GM21825 (cell line): ENCODE measurements around the gene SIT1.

Source experiments
- ATAC-seq: cut with Tn5 transposase; IDR thresholded peaks from one replicate; pipeline ENCODE4 v1.9.1; 2021; ENCODE audit warnings: mild to moderate bottlenecking, moderate library complexity; ENCODE audit not compliant: unreplicated experiment

SIT1 gene, protein sequence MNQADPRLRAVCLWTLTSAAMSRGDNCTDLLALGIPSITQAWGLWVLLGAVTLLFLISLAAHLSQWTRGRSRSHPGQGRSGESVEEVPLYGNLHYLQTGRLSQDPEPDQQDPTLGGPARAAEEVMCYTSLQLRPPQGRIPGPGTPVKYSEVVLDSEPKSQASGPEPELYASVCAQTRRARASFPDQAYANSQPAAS

DNA sequence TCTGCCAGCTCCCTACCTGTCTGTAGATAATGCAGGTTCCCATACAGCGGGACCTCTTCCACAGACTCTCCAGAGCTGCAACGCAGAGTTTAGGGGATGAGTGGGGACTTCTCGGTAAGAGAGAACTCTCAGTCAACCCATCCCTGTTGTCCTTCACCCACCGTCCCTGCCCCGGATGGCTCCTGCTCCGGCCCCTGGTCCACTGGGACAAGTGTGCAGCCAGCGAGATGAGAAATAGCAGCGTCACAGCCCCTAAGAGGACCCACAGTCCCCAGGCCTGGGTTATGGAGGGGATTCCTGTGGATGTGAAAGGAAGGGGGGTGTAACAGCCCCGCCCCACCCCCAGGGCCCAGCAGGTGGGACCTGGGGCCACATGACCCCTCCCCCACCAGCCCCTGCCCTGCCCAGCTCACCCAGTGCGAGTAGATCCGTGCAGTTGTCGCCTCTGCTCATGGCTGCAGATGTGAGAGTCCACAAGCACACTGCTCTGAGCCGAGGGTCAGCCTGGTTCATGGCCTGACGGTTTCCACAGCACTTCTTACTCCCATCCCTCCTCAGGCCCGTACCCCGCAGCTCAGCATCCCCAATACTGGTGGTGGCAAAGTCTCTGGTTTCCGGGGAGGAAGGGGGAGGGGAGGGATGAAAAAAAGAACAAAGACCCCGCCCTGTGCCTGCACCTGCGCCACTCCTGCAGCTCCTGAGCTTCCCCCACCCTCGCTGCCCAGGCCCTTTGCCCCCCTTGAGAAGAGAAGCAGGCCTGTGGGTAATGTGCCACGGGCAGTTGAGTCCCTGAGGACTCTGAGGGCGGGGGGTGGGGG, at the start of gene SIT1:
Gene SIT1 (minus strand): TSS at position 591 of the 818 bp plus-strand sequence. CDS start 78 bp downstream, at position 513.
- ATAC-seq, result no peak

DNA sequence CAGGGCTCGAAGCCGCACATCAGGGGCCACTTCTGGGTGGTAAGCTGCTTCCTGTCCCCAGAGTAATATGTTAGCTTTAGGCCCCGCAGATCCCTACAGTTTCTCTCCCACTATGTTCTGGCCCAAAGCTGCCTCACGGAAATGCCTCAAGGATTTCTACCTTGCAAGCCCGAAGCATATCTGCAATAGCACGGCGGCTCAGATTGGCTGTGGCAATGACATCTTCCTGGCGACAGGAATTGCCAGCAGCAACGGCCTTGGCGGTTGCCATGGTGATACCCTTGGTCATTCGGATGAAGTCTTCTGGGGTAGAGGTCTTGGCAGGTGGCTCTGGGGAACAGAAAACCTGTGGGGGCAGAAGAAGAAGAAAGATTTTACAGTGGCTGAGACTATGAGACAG, 49.3 kb upstream of the SIT1 start:
- ATAC-seq, result no peak

DNA sequence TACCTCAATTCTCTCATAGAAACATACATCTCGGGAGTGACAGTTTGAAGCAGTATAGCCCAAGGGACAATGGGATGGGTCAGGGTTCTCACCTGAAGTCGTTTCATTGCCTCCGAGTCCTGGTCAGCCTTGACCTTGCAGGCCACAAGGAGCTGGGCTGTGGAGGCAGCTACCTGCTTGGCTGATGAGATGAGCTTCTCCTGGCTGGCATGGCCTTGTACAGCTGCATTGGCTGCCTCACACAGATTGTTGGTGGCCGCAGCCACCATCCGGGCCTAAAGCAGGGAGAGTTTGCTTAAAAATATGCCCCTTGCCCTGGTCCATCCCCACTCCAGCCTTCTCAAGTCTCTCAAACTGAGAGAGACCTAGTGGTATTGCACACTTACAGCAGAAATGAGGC, 47.5 kb upstream of the SIT1 start:
- no peak for ATAC-seq

DNA sequence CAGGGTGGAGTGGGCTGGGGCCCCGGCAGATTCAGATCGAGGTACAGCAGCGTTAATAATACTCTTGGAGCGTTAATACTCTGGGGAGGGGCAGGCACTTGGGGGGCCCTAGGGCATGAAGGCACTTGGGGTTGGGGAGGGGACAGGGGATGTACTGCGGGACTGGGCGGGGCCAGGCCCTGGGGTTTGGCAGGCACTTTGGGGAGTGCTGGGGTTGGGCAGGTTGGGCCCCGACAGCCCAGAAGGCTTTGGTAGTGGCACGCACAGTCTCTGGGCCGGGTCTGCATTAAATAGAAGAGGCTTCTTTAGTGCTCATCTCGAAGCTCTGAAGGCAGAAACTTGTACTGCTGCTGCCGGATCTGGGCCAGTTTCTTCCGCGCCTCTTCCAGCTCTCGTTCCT, 46.8 kb upstream of the SIT1 start:
- ATAC-seq, result no peak

DNA sequence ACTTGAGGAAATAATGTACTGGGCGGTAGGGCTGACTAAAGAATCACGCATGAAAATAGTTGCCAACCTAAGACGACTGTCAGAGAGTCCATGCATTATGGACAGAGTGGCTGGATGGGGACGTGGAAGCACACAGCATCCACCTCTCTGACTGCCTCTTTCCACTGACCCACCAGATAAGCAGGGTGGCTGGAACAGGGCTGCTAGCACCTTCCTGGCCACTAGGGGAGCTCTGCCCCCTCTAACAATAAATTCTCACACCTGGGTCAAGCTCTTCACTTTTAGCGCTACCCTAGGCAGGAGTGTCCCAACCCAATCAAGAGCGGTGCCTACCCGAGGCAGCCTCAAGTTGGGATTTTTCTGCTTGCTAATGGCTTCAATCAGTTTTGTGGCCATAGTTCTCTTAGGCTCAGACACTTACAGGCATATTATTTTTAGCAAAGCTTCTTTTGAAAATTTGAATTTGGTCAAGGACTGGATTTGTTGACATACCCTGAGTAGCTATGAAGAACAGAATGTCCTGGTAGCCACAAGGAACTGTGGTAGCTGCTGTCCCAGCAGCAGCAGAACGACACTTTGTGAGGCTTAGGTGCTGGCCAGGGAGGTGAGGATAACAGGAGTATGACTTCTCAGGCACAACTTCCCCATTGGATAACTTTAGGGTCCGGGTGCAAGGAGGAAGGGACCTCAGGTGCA, 45.9 kb upstream of the SIT1 start:
- ATAC-seq, result peak; percentile 82

DNA sequence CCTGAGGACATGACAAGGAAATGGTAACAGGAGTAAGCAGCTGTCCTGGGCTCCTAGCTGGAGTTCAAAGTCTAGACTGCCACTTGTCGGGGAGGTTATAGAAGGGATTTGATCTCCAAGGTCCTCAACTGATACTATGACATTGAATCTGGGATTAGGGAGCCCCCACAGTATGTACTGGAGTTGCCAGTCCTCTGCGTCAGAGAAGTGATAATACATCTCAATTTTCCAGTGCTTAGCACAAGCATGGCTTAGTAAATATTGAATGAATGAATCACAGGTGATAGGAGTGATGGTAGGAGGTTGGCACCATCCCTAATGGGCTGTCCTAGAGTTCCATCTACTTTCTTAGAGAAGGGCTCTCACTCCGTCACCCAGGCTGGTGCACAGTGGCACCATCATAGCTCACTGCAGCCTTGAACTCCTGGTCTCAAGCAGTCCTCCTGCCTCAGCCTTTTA, 45.2 kb upstream of the SIT1 start:
- ATAC-seq, result no peak

DNA sequence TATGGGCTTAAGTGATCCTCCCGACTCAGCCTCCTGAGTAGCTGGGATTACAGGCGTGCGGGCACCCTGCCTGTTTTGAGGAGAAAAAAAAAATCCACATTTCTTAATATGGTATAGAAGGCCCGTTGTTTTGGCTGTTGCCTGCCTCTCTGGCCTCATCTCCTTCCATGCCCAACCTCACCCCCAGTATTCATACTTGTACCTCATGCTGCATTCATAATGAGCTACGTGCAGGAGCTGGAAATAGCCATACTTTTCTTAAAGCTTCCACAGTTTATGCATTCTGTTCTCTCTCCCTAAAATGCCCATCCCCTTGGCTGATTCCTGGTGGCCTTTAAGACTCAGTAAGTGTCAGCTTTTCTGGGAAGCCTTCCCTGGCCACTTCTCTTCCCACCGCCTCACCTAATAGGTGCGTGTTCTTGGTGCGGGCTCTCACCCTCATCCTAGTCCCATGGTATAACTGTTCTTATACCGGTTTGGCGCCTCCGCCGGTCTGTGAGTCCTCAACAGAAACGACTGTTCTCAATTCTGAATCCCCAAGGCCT, 41.1 kb upstream of the SIT1 start:
- ATAC-seq, result no peak

DNA sequence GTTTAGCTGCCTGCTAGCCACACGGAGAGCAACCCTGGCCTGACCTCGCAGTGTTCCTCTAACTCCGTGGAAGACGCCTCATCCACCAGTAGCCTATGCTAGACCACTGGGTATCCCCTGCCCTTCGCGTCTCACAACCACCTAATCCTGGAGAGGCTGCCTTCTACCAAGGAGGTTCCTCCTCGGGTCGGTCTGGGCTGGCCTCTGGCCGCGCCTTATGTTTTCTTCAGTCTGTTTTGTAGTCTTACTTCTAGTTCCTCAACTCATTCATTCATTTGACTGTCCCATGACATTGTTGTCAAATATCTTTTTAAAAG, 40.6 kb upstream of the SIT1 start:
- no peak for ATAC-seq

DNA sequence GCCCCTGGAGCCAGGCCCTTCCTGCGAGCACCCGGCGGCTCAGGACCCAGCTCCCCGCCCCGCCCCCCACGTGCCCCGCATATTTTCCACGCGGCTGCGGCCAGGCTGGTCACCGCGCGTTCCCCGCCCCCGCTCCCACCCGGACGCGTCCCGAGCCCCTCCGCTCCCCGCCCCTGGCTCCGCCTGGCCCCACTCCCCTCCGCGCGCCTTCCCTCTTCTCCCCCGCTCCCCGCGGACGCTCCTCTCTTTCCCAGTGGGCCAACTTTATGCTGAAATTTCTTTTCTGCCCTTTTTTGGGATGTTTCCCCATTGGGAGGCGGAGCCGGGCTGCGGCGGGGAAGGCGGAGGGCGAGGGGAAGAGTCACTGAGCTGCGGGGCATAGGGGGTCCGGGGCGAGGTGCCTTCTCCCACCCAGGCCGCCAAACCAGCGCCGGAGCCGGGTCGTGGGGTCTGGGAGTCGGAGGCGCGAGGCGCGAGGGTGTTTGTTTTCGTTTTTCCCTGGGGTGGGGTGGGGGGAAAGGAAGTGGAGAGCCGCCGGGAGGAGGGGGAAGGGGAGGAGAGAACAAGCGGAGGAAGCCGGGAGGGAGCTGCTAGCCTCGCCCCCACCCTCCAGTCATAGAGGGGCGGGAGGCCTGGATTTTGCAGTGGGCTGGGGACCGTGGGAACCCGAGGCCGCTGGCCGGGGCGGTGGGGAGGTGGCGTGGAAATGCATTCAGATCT, 40.0 kb upstream of the SIT1 start:
- ATAC-seq, result no peak

DNA sequence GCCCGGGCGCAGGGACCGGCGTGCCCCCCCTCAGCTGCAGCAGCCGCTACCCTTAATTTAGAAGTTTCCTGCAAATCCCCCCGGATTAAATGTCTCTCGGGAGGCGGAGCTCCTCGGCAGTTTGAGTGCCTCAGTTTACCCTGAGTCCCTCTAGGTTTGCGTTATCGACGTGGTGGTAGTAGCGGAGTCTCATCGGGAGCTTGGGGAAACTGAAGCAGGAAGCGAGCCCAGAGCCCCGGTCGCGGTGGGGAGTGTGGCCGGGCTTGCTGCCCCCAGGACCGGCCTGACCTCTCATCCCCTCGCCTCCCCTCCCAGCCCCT, 39.5 kb upstream of the SIT1 start:
- ATAC-seq, result no peak

DNA sequence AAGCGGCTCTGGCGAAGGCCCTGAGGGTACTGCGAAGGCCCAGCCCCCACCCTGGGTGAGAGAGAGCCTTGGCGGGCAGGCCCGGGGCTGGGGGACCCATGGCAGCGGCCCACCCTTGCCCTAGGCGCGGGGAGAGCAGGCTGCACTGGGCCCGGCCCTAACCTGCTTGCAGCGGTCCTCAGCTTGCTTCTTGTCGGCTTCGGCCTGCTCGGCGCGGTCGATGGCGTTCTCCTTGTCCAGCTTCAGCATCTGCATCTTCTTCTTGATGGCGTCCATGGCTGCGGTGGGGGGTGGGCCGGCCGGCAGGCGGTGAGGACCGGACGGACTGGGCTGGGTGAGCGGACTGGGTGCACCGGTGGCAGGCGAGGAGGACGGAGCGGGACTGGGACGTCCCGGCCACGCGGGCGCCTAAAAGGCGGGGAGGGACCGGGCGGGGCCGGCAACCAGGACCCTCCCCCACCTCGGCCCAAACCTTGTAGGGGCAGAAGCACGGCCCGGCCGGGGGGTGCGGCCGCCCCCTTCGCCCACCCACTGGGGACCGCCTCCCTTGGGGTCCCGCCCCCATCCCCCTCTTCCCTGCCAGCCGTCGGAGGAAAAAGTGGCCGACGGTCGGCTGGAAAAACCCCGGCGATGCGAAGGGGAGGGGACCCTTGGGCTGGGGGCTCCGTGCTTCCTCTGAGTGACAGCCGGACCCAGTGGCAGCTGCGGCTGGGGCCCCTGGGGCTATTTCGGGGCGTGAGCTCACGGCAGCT, 39.0 kb upstream of the SIT1 start, which contains the start of gene TPM2:
Gene TPM2 (minus strand): TSS at position 384 of the 752 bp plus-strand sequence. CDS start 108 bp downstream, at position 276.
- no peak for ATAC-seq

DNA sequence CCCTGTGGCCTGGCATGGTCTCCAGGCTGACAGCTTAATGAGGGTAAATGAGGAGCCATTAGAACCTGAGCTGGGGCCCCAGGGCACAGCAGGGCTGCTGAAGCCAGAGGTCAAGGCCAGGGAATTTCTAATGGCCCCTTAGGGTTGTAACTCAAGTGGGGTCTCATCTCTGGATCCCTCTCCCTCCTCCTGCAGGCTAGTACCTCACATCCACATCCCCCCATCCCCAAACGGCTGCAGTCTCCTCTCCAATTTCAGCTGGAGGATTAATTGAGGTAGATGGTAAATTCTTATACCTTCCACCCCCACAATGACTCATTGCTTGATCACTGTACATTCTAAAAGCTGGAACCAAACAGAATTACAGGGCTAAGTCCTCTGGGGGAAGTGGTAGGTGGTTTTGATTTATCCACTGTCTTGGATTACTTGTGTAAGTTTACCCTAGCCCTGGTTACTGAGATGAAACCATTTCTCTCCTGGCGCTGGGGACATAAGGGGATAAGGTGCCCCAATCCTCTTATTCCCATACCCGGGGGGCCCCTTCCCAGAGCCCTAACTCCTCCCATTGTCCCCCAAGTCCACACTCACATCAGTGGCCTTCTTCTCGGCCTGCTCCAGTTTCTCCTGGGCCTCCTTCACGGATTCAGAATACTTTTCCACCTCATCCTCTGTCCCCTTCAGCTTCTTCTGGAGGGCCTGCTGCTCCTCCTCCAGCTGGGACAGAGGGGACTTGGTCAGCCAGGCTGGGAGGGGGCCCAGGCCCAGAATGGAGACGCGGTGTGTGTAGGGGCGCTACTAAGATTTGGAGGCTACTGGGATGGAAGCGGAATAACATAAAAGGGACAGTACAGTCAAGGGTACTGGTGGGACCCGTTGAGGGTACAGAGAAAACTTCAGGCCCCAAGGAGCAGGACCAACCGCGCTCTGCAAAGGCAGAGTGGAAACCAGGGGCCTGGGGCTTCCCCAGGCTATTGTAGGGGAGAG, 38.1 kb upstream of the SIT1 start:
- no peak for ATAC-seq

DNA sequence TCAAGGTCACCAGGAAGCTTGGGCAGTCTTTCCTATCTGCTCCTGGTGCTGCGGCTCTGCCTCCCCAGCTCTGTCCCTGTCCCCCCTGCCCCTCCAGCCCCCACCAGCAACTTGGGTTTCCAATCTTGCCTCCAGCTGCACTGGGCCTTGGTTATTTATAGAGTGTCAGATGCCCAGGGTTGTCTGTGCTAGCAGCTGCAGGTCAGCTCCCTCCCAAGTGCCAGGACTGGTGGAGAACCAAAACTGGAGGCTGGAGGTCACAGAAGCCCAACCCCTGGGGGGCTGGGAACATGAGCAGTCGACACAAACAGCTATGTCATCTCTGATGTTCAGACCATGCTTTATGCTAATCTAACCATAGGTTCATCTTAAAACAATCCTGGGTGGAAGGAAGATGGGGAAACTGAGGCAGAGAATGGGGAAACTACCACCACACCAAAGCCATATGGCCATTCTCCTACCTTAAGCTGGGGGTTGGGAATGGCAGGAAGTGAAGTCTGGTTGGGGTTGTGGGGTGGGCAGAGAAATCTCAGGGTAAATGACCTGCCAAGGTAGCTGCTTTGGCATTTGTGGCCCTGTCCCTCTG, 37.3 kb upstream of the SIT1 start:
- ATAC-seq, result no peak

DNA sequence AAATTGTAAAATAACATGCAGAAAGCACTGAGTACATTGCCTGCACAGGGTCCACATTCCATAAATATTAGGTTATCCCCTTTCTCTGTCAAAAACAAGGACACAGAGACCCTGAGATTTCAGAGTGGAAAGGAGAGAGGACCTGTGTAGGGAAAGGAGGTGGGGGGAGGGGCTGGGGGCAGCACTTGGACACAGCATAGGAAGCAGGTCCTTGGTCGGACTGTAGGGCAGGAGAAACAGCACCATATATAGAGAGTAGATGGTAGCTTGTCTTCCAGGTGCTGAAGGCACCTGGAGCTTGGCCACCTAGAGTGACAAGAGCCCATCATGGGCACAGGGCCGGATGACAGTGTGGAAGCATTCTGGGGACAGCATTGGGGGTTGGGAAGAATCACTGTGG, 36.6 kb upstream of the SIT1 start:
- no peak for ATAC-seq

DNA sequence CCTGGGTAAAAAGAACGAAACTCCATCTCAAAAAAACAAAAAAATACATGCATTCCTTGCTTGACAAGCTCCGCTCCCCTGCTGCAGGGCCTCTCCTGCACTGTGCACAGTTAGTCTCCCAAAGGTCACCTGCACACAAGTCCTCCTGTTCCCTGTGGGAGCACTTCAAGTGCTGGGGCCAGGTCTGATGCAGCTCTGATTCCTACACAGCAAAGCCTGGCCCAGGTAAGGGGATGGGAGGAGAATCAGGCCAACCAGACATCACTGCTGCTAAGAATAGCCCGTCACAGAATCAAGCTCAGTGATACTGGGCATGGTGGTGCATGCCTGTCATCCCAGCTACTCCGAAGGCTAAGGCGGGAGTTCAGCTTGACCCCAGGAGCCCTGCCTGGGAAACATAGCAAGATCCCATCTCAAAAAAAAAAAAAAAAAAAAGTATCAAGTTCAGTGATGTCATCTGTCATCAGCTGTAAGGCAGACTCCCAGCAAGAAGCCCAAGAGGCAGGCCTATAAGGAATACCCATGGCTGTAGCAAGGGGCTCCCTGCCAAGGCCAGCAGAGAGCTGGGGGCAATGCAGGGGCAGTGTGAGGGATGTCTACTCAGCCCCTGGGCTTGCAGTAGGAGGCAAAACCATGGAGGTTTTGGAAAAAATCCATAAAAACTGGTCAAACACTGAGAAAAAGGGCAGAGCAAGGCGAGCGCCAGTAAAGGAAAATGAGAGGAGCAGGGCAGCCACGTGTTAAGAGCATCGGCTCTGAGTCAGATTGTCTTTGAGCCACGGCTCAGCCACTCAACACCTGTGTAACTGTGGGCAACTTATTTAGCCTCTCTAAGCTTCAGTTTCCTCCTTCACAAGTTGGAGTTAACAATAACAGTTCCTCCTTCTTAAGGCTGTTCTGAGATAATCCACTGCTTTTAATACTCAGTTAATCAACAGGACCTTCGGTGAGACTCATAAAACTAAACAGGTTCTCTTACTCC, 35.8 kb upstream of the SIT1 start:
- no peak for ATAC-seq

DNA sequence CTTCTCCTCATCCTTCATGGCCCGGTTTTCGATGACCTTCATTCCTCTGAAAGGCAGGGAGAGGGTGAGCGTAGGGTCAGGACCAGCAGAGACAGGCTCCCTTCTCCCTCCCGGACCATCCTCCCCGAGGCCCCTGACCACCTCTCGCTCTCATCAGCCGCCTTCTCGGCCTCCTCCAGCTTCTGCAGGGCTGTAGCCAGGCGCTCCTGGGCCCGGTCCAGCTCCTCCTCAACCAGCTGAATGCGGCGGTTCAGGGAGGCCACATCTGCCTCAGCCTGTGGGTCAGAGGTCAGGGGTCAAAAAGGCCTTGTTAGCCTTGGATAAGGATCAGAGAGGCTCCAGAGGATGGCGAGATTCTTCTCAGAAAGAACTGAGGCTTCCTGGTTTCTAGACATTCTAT, 34.8 kb upstream of the SIT1 start:
- no peak for ATAC-seq

DNA sequence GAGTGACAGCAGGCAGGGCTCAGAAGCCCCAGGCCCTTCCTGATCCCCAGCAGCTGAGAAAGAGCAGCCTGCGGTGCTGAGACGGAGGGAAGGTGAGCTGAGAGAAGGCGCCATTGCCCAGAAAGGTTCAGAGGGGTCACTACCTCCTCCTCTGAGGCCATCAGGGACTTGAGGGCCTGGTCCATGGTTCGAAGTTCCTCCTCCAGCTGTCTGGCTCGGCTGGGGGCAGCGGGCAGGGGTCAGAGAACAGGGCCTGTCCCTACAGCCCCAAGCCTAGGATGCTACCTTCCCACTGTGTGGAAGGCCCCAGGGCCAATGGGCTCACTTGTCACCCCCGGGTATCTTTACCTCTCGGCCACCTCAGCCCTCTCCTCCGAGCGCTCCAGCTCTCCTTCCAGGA, 34.2 kb upstream of the SIT1 start:
- ATAC-seq, result no peak

DNA sequence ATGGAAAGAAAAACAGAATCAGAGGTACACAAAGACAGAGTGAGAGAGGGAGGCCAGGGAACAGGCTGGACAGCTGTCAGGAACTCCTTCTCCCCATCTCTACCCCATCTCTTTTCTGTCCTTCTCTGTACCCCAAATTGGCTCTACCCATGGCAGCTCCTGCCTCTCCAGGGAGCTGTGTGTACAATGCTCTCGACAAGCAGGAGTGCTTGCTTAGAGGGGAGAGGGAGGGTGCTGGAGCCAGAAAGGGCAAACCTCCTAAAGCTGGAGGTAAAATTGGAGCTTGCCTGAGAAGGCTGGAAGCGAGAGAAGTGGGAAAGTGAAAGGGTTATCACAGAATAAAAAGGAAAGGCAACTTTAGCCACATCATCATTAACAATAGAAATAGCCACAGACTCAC, 32.6 kb upstream of the SIT1 start:
- no peak for ATAC-seq
